RWPE2 (cell line): ENCODE results near the gene PNLDC1.

Source experiments
- ATAC-seq: fragments of 200-7000 bp; cut with Tn5 transposase; 3 replicates; pipeline ENCODE4 v1.9.1; 2021; ENCODE audit warnings: low read depth
- DNase-seq: peaks from one replicate; pipeline ENCODE4 v3.0.0-alpha.2; 2020; ENCODE audit warnings: low spot score
- H3K27ac ChIP-seq: fragments of 450-650 bp; 2 replicates; pipeline ENCODE4 v1.5.1; 2017; ENCODE audit warnings: mild to moderate bottlenecking; ENCODE audit not compliant: poor library complexity, severe bottlenecking
- H3K27me3 ChIP-seq: fragments of 250-450 bp; sonication (Bioruptor Pico); 2 replicates; pipeline ENCODE4 v1.5.1; 2021; ENCODE audit warnings: mild to moderate bottlenecking, moderate library complexity; ENCODE audit not compliant: insufficient read depth, poor library complexity, severe bottlenecking
- H3K36me3 ChIP-seq: fragments of 250-450 bp; sonication (Bioruptor Pico); 2 replicates; pipeline ENCODE4 v1.5.1; 2020; ENCODE audit warnings: low read depth, mild to moderate bottlenecking, moderate library complexity
- H3K4me1 ChIP-seq: fragments of 250-450 bp; sonication (Bioruptor Pico); 2 replicates; pipeline ENCODE4 v1.5.1; 2021; ENCODE audit warnings: mild to moderate bottlenecking, moderate library complexity; ENCODE audit not compliant: insufficient read depth, poor library complexity, severe bottlenecking
- H3K4me3 ChIP-seq: fragments of 250-450 bp; sonication (Bioruptor Pico); 2 replicates; pipeline ENCODE4 v1.5.1; 2021; ENCODE audit warnings: mild to moderate bottlenecking, moderate library complexity; ENCODE audit not compliant: severe bottlenecking
- H3K9me3 ChIP-seq: fragments of 250-450 bp; sonication (Bioruptor Pico); 2 replicates; pipeline ENCODE4 v1.5.1; 2021; ENCODE audit warnings: mild to moderate bottlenecking, moderate library complexity; ENCODE audit not compliant: severe bottlenecking
- CTCF ChIP-seq: fragments of 450-650 bp; IDR thresholded peaks from one replicate; pipeline ENCODE4 v1.5.1; 2017; ENCODE audit warnings: mild to moderate bottlenecking, moderate library complexity; ENCODE audit not compliant: poor library complexity, severe bottlenecking

Gene PNLDC1

GRCh38 chr6:159778542-159779103 lies 21.5 kb upstream of the PNLDC1 start:
- Histone ChIP-seq H3K27ac (no peak overlapping the region), H3K9me3 (no peaks in the 10 kb centered on the region), H3K4me3 (no peak overlapping the region), H3K36me3 (peaks cover 96% of the 10 kb centered on the region), H3K4me1 (no peaks in the 10 kb centered on the region), H3K27me3 (no peaks in the 10 kb centered on the region)
- no peak for TF ChIP-seq CTCF
- ATAC-seq (no peak), DNase-seq (no peak)

- peaks cover 78% of the 10 kb centered on the region for H3K36me3 ChIP-seq
These were observed 11.8 kb upstream of the PNLDC1 start for GRCh38 chr6:159788276-159788675.

GRCh38 chr6:159788753-159789376 lies 11.2 kb upstream of the PNLDC1 start:
- ATAC-seq = no peak
- Histone ChIP-seq H3K27ac (peak overlapping the region; percentile 69), H3K36me3 (peaks cover 78% of the 10 kb centered on the region), H3K4me3 (peak overlapping the region; percentile 56), H3K4me1 (peaks cover 6% of the 10 kb centered on the region), H3K27me3 (no peaks in the 10 kb centered on the region), H3K9me3 (no peaks in the 10 kb centered on the region)
- no peak for TF ChIP-seq CTCF
- no peak for DNase-seq

More at GRCh38 chr6:159788276-159788675, 11.8 kb upstream of the PNLDC1 start:
- TF ChIP-seq CTCF = no peak
- no peak for ATAC-seq
- Histone ChIP-seq H3K4me3 (peak overlapping the region; percentile 56), H3K9me3 (no peaks in the 10 kb centered on the region), H3K27ac (peak overlapping the region; percentile 69), H3K27me3 (no peaks in the 10 kb centered on the region), H3K4me1 (peaks cover 6% of the 10 kb centered on the region)
- no peak for DNase-seq

GRCh38 chr6:159789377-159790148 lies 10.5 kb upstream of the PNLDC1 start, which contains the start of gene TCP1:
Gene TCP1, minus strand, starts transcription at chr6:159789602. Its CDS starts 134 bp downstream, at chr6:159789468.
- ATAC-seq = peak; percentile 75
- Histone ChIP-seq H3K4me3 (peak within 1 kb of the TSS; percentile 56), H3K4me1 (peaks cover 6% of the 10 kb centered on the region), H3K36me3 (peaks cover 78% of the 10 kb centered on the region), H3K27ac (peak within 1 kb of the TSS; percentile 69), H3K27me3 (no peaks in the 10 kb centered on the region), H3K9me3 (no peaks in the 10 kb centered on the region)
- TF ChIP-seq CTCF = no peak
- peak; percentile 99 for DNase-seq
